Measurements from ENCODE around the gene TCP10L.
"Not testable (repeated sequence)": the region's sequence is repeated elsewhere in the genome, so short reads cannot be mapped to it uniquely, and the experiment has no call there.

The TCP10L gene, protein sequence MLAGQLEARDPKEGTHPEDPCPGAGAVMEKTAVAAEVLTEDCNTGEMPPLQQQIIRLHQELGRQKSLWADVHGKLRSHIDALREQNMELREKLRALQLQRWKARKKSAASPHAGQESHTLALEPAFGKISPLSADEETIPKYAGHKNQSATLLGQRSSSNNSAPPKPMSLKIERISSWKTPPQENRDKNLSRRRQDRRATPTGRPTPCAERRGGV
- 0 to 0.16 (median 0) reads per million in 18 experiments for total RNA-seq

DNA sequence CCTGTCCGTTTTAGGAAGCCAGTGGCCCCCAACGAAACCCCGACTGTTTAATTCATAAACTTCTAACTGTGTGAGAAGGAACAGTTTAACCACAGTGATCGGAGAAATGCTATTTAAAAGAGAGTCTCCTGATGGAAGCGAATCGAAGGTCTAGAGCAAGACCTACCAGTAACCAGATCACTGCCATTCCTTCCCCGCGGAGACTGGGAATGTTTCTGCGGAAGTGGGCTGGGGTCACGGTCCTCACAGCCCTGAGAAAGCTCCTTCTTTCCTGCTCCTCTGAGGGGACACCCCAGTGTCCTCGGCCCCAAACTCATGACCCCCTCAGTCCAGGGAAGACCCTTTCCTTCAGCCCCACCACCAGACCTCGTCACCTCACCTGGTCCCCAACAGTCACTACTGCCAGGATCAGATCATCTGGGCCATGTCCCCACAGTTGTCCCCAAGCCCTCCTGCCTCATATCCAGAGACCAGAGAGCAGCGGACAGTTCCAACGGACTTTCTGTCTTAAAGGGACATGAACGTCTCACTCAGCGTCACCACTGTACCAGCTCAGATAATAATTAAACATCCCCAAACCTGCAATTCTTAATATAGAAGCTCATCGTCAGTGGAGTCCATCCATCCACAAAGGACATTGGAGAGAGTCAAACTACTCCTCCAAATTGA is at the start of gene TCP10L:
Gene TCP10L (minus strand): TSS at position 482 of the 669 bp plus-strand sequence. CDS start 1,219 bp downstream, outside the sequence.
- no peak for DNase-seq

DNA sequence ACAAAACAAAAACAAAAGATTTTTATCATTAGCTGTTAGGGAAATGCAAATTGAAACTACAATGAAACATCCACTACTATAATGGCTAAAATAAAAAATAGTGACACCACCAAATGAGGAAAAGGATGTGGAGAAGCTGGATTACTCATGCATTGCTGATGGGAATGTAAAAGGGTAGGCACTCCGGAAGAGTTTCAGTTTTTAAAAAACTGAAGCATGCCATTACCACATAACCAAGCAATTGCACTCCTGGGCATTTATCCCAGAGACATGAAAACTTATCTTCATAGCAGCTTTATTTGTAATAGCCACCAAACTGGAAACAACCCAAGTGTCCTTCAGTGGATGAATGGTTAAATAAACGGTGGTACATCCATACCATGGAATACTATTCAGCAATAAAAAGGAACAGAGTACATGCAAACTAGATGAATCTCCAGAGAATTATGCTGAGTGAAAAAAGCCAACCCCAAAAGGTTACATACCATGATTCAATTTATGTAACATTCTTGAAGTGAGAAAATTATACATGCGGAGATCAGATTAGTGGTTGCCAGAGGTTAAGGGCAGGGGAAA is 41.4 kb upstream of the TCP10L start:
- peak in 1 of 2 donors; percentile 1 for DNase-seq

DNA sequence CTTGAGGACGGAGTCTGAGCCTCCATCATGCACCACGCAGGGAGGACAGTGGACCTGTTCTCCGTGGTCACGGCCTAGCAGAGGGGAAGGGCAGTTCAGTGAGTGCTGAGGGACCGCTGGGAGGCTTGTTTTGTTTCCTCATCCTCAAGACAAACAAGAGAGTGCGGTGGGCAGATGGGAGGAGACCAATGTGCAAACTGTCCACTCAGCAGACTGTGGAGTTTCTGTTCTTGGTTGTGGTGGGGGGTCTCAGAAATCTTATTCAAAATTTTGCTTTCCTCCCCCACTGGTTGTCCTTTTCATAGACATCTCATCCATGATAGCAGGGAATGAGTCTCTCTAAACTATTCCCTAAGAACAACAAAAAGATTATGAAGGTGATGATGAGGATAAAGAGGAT is 32.9 kb upstream of the TCP10L start:
- DNase-seq: not testable (repeated sequence)

DNA sequence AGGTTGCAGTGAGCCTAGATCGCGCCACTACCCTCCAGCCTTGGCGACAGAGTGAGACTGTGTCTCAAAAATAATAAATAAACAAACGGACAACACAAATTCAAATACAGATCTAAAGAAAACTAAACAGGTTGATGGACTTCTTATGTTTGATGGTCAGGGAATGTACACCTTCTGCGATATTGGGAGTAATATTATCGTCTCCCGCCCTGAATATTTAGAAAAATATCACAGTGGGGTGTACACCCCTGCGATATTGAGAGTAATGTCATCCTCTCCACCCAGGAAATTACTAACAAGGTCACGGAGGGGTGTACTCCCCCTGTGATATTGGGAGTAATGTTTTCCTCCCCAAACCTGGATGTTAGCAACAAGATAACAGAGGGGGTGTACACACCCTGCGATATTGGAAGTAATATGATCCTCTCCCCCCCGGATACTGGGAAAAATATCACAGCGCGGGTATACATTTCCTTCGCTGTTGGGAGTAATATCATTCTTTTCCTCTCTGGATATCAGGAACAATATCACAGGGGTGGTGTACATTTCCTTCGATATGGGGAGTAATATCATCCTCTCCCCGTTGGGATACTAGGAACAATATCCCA is 28.2 kb upstream of the TCP10L start:
- DNase-seq: no peak

DNA sequence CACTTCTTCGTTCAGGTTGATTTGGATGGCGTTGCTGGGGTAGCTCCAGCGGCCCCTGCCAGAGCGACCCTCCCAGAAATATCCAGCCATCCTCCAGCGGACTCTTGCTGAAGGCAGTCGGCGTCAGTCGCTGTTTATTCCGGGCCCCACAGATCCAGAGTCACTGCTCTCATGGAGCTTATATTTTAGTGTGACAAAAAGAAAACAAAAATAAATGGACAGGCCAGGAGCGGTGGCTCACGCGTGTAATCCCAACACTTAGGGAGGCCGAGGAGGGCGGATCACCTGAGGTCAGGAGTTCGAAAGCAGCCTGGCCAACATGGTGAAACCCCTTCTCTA is 27.6 kb upstream of the TCP10L start:
- no peak for DNase-seq

DNA sequence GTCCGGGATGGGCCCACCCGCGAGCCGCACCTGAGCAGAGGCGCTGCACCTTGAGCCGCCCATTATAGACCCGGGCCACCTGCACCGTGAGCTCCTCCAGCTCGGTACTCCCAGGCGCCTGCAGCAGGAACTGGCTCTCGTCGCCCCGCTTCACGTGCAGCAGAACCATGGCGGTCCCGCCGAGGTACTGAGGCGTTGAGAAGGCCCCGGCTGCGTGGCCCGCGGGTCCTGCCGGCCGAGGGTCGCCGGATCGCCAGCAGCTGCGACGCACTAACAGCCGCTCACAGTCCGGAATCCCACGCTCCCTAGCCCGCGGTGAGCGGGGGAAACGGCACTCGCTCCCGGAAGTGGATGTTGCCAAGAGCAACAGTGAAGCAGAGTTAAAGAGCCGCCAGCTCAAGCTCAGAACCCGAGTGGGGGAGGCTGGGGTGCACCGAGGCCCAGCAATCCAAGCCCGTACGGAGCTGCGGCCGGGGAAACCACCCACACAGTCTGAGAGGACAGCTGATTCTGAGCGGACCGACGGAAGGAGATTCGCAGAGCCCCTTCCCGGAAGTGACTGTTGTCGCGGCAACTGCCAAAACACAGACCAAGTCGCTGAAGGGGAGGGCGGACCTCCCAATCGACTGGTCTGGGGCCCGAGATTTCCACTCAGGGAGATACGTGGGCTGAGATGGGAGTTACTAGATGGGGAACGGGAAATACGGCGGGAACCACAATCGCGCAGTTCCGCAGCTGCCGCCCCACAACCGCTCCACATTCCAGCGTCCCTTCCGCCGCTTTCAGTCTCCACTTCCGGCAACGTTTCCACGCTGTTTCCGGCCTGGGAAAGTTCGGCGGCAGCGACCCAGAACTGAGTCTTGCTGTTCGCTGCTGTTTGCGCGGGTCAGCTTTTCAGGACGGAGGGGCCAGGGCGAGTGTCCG is 27.0 kb upstream of the TCP10L start, which contains the start of gene CFAP298:
Gene CFAP298 (minus strand): TSS at position 303 of the 924 bp plus-strand sequence. CDS start 134 bp downstream, at position 169.
- DNase-seq: peak; percentile 94 to 97

DNA sequence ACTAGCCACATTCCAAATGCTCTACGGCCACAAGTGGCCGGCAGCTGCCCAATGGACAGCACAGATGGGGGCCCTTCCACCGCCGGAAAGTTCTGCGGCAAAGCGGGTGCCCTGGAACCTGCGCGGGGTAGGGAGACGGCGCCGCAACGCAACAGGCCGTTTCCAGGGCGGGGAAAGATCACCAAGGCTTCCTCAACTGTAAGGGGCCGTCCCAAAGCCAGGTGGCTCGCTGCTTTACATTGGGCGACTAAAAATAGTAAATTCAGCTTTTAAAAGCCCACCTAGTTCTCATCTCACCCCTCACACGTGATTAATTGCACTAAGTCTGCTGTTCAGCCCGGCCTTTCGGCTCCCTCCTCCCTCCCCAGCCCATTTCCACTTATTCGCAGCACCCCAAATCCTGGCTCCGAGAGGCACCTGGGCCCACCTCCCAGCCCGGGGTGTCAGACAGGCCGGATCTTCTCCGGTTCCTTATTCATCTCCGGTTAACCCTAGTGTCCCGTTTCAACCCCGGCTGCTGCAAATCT is 26.2 kb upstream of the TCP10L start:
- DNase-seq: peak; percentile 10 to 24

DNA sequence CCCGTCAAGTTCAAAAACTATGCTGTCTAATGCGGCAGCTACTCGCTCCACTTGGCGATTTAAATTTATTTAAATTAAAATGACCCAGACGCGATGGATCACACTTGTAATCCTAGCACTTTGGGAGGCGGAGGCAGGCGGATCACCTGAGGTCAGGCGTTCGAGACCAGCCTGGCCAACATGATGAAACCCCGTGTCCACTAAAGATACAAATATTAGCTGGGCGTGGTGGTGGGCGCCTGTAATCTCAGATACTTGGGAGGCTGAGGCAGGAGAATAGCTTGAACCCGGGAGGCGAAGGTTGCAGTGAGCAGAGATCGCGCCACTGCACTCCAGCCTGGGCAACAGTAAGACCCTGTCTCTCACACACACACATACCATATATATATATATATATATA is 25.6 kb upstream of the TCP10L start:
- not testable (repeated sequence) for DNase-seq

DNA sequence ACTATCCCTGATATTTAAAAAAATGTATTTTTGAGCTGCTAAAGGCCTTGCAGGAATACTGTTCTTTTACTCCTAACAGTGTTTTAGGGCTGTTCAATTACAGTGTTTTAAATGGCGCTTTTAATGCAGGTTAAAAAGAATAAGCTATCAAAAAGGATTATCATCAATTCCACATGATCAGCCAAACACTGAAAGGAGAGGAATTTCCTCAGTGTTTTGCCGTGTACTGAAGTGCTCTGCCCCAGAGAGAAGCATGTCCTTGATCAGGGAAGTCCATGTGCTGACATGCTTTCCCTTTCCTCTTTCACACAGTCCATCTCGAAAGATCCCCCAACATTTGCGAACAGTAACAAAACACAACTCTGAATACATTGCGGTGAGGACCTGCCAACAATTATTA is 23.5 kb upstream of the TCP10L start:
- DNase-seq: no peak

DNA sequence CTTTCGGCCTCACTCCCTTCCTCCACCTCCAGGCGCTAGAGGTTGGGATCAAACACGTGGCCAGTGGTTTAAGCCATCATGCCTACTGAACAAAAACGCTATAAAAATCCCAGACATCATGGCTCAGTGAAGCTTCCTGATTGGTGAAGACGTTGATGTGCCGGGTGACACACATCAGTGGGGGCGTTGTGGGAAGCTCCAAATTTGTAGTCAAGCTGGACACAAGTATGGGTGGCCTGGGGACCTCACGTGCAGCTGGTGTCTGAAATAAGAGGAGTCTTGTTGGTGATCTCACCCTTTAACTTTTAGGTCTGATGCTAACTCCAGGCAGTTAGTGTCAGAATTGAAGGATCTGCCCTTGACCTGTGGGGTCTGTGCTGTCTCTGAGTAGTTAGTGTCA is 20.1 kb upstream of the TCP10L start:
- DNase-seq: no peak

DNA sequence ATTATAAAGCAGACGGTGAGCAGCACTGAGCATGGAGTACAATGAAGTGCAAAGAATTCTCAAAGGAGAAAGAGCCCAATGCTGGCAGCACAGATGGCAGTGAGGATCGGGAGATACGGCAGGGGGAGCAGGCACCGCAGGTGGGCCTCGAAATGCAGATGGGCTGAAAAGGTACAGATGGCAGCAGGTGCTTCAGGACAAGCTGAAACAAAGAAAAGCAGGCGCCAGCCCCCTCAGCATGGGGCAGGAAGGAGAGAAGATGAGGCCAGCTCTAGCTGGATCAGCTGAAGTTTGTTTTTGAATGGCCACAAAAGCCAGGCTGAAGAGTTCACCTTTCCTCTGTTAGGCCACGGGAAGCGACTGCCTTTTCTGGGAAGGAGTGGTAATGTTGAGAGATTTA is 19.1 kb upstream of the TCP10L start:
- DNase-seq: no peak

DNA sequence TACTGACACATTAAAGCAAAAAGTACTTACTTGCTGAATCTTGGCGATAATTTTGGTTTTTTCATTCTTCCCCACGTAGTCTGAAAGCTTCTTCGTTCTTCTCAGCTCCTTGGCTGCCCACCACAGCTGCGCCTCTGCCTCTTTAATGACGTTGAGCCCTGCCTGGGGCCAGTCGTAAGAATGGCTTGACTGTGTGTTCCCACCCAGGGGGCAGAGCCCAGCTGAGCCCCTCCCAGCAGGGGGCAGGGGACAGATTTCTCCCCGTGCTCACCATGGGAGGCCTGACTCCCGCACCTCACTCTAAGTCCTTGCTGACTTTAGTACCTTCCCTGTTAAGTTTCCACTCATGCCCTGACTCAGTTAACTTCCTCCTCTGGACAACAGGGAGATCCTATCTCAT is 17.8 kb upstream of the TCP10L start:
- DNase-seq: no peak

DNA sequence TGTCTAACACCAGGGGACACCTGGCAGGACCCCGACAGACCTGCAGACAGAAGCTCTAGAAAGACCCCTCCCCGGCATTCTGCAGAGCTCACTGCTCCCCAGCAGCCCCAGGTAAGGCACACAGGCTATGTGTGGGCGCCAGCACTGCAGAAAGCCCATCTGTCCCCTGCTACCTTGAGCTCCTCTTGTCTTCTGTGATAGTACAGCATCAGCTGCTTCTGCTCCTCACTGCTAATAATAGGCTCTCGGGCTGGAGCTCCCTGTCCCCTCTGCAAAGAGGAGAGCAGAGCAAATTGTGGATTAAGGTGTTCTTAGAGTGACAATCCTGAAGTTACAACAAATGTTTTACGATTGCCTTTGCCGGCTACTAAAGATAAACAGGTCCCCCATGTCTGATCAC is 16.8 kb upstream of the TCP10L start:
- DNase-seq: no peak

DNA sequence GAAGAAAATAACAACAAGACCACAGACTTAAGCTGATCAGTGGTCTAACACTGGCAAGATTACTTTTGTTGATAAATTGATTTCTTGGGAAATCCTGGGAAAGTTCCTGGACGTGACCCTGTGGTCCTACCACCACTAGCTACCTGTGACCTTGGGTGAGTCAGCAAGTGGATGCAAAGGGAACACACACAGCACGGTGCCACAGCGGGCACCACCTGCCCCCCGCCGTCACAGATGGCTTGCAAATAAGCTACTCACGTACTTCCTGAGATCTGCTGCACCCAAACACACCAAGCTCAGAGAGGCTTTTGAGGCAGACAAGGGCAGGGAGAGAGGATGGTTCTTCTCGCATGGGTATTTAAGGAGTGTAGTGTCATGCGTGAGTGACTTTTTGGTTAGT is 14.2 kb upstream of the TCP10L start:
- no peak for DNase-seq

DNA sequence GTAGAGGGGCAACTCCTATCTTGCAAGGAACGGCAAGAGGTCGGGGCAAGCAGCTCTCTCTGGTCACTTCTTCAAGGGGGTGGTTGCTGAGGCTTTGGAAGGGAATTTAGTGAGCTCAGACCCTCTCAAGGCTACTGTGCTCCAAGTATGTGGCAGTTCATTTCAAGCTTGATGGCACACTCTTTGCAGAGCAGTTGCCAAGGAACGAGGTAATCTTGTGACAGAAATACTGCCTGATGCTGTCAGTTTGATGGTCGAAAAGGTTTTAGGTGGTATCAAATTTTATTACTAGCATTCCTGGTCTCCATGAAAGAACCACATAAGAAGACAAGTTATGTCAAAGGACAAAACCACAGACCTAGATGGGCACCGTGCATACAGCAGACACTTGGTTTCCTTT is 13.8 kb upstream of the TCP10L start:
- no peak for DNase-seq

DNA sequence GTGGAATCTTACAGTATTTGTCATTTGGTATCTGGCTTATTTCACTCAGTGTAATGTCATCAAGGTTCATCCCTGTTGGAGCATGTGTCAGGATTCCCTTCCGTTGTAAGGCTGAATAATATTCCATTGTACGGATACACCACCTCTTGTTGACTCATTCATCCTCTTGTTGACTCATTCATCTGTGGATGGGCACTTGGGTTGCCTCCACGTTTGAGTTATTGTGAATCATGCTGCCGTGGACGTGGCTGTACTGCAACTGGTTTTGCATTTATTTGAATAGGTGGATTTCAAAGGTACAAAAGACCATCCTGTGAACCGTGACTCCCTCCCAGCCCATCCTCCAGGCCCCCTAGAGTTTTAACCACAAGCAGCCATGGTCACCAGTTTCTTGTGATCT is 11.9 kb upstream of the TCP10L start:
- DNase-seq: no peak

DNA sequence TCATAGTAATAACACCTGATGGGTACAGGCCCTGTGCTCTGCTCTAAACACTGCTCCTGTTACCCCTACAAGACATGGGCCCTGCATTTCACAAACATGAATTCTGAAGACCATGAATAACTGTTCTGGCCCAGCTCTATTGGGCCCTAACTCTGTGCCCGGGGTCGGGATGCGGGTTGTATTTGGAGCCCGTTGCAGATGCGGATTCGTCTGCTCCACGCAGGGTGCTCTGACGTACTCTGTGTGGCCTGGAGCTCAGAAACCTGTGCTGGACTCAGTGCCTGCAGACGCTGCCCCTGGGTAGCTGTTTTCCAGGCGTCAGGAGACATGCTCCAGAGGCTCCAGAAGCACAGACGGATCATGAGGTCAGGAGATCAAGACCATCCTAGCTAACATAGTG is 10.1 kb upstream of the TCP10L start:
- DNase-seq: no peak

DNA sequence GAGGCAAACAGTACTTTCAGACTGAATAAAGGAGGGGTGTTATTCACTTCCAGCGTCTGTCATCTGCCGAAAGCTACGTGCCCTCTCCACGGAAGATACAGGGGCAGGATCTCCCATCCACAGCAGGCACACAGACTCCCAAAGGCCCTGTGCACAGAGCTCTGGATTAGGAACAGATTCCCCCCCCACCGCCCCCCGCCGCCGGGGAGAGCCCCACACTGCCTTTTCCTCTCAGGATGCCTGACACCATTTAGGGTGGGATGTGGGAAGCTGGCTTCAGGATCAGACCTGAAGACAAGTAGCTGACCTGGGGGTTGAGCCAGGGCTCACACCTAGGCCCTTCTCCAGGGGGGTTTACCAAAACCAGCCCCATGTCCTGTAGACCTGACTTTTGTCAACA is 8.4 kb upstream of the TCP10L start:
- DNase-seq: no peak

DNA sequence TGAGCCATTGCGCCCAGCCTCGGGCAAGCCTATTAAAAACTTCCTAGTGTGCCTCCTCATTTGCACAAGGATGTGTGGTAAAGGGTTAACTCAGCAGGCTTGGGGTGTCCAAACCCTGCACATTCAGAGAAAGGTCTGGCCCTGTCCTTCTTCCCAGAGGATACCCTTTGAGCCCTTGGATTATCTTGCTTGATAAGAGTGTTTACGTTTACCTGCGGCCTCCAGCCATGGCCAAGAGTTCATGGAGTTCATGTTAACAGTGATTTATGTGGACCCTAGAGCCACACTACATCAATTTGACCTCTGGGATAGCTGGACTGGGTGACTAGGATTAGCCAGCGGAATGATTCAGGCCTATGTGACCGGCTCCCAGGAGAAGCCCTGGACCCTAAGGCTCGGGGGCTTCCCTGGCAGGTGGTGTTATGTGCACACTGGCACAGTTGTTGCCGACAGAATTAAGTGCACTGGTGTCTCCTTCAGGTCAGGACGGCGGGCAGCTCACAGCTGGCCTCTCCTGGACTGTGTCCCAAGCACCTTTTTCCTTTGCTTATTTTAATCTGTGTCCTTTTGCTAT is 7.7 kb upstream of the TCP10L start:
- no peak for DNase-seq

DNA sequence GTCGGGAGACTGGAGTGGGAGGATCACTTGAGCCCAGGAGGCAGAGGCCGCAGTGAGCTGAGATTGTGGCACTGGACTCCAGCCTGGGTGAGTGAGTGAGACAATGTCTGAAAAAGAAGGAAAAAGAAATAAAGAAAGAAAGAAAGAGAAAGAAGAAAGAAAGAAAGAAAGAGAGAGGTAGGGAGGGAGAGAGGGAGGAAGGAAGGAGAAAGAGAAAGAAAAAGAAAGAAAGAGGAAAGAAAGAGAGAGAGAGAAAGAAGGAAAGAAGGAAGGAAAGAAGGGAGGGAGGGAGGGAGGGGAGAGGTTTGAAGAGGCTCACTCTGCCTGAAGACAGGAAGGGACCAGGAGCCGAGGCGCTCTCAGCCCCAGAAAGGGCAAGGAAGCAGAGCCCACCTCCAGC is 4.8 kb upstream of the TCP10L start:
- no peak for DNase-seq

DNA sequence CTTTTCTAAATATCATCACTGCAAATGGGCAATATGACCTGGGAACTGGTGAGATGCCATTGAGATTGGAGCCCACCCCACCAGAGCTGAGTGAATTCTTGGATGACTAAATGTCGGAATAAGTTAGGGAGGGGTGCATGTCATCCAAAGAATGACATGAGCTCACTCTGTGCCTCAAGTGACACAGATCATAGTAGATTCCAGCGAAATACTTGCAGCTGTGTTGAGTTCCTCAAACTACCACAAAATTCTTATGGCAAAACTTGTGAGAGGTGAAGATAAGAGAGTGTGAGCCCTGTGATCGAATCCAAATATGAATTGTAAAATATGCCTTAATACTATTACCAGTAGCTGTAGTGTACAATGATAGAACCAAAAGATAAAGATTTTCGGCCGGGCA is 2.3 kb upstream of the TCP10L start:
- no peak for DNase-seq

DNA sequence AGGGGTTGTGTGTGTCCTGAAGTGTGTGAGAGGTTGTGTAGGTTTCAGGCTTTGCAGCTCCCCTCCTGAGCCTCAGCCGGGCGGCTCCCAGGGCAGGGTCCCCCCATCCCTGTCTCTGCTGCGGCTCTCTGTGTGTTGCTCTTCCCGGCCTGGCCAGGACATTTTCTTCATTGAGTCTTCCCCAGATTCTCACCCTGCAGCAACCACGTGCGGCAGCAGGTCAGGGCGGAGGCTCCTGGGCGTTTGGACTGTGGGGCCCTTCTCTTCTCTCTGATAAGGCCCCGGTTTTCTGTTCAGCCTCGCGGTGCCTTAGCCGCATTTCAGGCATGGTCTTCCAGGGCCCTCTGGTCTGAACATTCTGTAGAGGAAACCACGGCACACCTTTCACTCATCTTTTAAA is 1.8 kb upstream of the TCP10L start:
- DNase-seq: no peak

Measured in inflammatory macrophage (primary cell).